Measurements from ENCODE around the gene TMEM218. TPM values are rescaled to one million over a fixed set of nuclear protein-coding genes. Genes with fewer than 3 reads are reported as not detected.

TMEM218 gene
- total RNA-seq, 1 experiment from 2014 or later: 14.3 TPM

- Mint-ChIP-seq H3K36me3 (ENCODE audit: insufficient read depth in 1 of 3, low read depth in 3 of 3) (no peaks in the 10 kb centered on the region), H3K27ac (no peak overlapping the region), H3K4me1 (peaks cover 2 to 8% of the 10 kb centered on the region in 2 experiments; a peak in 1 of 4 replicates), H3K4me3 (no peak overlapping the region), H3K27me3 (ENCODE audit: low read depth) (peaks cover 57% of the 10 kb centered on the region), H3K9me3 (no peaks in the 10 kb centered on the region)
- no peak overlapping the region for H2BK120ac ChIP-seq (ENCODE audit: low read depth, low read length, poor library complexity, severe bottlenecking)
- no peak overlapping the region for H3K27ac ChIP-seq (ENCODE audit: insufficient read length, low read depth, low read length)
- H3K79me1 ChIP-seq (ENCODE audit: insufficient read depth, low read depth, low read length, poor library complexity, severe bottlenecking): no peaks in the 10 kb centered on the region
- H3K9me3 ChIP-seq (ENCODE audit: control insufficient read depth, low read depth, low read length): no peaks in the 10 kb centered on the region
- no peak overlapping the region for H4K91ac ChIP-seq (ENCODE audit: insufficient read length, low read depth, low read length)
- no peak overlapping the region for H3K4ac ChIP-seq (ENCODE audit: low read depth, low read length)
- no peak overlapping the region for H2BK5ac ChIP-seq (ENCODE audit: insufficient read length, low read length)
- H2BK20ac ChIP-seq (ENCODE audit: low read depth, low read length, poor library complexity, severe bottlenecking): no peak overlapping the region
- H3K56ac ChIP-seq (ENCODE audit: insufficient read length, low read depth, low read length): no peak overlapping the region
- no peak for TF ChIP-seq CTCF (conservative IDR thresholded peaks at IDR 0.05)
- no peak overlapping the region for H4K8ac ChIP-seq (replicated peaks; ENCODE audit: insufficient read length, low read depth, low read length)
- H3K14ac ChIP-seq (ENCODE audit: insufficient read depth, low read length): no peak overlapping the region
- no CpG with 5 or more reads among the region's 1 CpG for WGBS (ENCODE audit: extremely low coverage, insufficient read length, low lambda C conversion rate)
- no peak for DNase-seq
- H2AK5ac ChIP-seq (ENCODE audit: insufficient read length, low read length): no peak overlapping the region
- no peaks in the 10 kb centered on the region for H3K79me2 ChIP-seq (ENCODE audit: insufficient read depth, low read length)
- H4K20me1 ChIP-seq (ENCODE audit: control insufficient read depth, insufficient read depth, insufficient read length): no peaks in the 10 kb centered on the region
- peaks cover 2% of the 10 kb centered on the region; the same call in 1 of the 2 replicates for H3K27me3 ChIP-seq (ENCODE audit: insufficient read depth, low read length)
- H3K18ac ChIP-seq (ENCODE audit: insufficient read length, low read depth, low read length): no peak overlapping the region
- no peak overlapping the region for H2AFZ ChIP-seq (ENCODE audit: low read length)
- no peak overlapping the region for H3K23ac ChIP-seq (ENCODE audit: insufficient read length, low read depth, low read length)
- no peaks in the 10 kb centered on the region for H3K23me2 ChIP-seq (ENCODE audit: insufficient read length, low read depth, low read length, poor library complexity, severe bottlenecking)
- H3T11ph ChIP-seq (ENCODE audit: low read length): no peak overlapping the region
- H4K5ac ChIP-seq (ENCODE audit: insufficient read length, low read depth, low read length): no peak overlapping the region
- H3K9ac ChIP-seq (ENCODE audit: extremely low read depth, insufficient read length, low read length): no peak overlapping the region
- no peak overlapping the region for H3K4me2 ChIP-seq (ENCODE audit: insufficient read depth, insufficient read length, low read length)
- no peak overlapping the region for H2BK15ac ChIP-seq (ENCODE audit: low read depth, low read length)
- H2BK12ac ChIP-seq (ENCODE audit: insufficient read length, low read depth, low read length): no peak overlapping the region
- H3K4me1 ChIP-seq (ENCODE audit: insufficient read depth, low read length): no peaks in the 10 kb centered on the region
These were observed 20.6 kb upstream of the TMEM218 start for GRCh38 chr11:125132071-125132470.

All from H9 (cell line).